HEK293 (cell line): Measurements from ENCODE around the gene CADPS.

Experiments
- CTCF ChIA-PET: fragments of 350-600 bp; formaldehyde crosslinking; extraction: SDS; loops from one replicate; lab custom pipeline; 2021; ENCODE audit warnings: antibody characterized with exemption; lab: Yijun Ruan, JAX
- POLR2A ChIA-PET: fragments of 300-600 bp; formaldehyde crosslinking; extraction: SDS; loops from one replicate; lab custom pipeline; 2020; ENCODE audit warnings: antibody characterized with exemption, inconsistent platforms; lab: Yijun Ruan, JAX
- H3K27ac ChIP-seq: fragments of 200-500 bp; sonication (Bioruptor generic); 2 replicates; pipeline ENCODE4 v1.5.1; 2014; ENCODE audit warnings: low read depth, low read length, control low read depth, inconsistent platforms; ENCODE audit errors: extremely low read depth
- H3K36me3 ChIP-seq, 2 experiments: fragments of 200-500 bp in 1 of 2; sonication (Bioruptor generic) in 1 of 2; 1 replicate in 1 of 2; 2 replicates in 1 of 2; pipeline ENCODE4 v1.5.1; 2014 to 2017; ENCODE audit warnings: inconsistent platforms in 2 of 2, low read length in 2 of 2; ENCODE audit not compliant: control insufficient read depth in 2 of 2, insufficient read depth in 1 of 2
- H3K4me1 ChIP-seq: fragments of 200-500 bp; sonication (Bioruptor generic); 2 replicates; pipeline ENCODE4 v1.5.1; 2014; ENCODE audit warnings: mild to moderate bottlenecking, low read length, inconsistent platforms; ENCODE audit not compliant: control insufficient read depth, insufficient read depth
- H3K4me3 ChIP-seq: 2 replicates; pipeline ENCODE4 v1.5.1; 2011; ENCODE audit warnings: low read depth, mild to moderate bottlenecking, control low read depth, low read length, moderate library complexity
- H3K9me3 ChIP-seq: fragments of 200-500 bp; sonication (Bioruptor generic); 2 replicates; pipeline ENCODE4 v1.5.1; 2014; ENCODE audit warnings: low read depth, low read length, inconsistent platforms; ENCODE audit not compliant: control insufficient read depth, insufficient read depth
- IKZF3 ChIP-seq: fragments of 450-650 bp; IDR thresholded peaks from 2 replicates; pipeline ENCODE4 v1.5.0; 2018; ENCODE audit warnings: missing biosample characterization, mild to moderate bottlenecking, missing genetic modification characterization, moderate library complexity
- SCRT1 ChIP-seq: fragments of 450-650 bp; formaldehyde crosslinking; IDR thresholded peaks from 2 replicates; pipeline ENCODE4 v1.5.1; 2016; ENCODE audit warnings: missing biosample characterization, missing genetic modification characterization, borderline replicate concordance
- SCRT2 ChIP-seq: fragments of 450-650 bp; formaldehyde crosslinking; IDR thresholded peaks from 2 replicates; pipeline ENCODE4 v1.5.1; 2016; ENCODE audit warnings: missing biosample characterization, missing genetic modification characterization
- ZNF114 ChIP-seq: fragments of 450-650 bp; formaldehyde crosslinking; IDR thresholded peaks from 2 replicates; pipeline ENCODE4 v1.5.0; 2017; ENCODE audit warnings: missing biosample characterization, missing genetic modification characterization
- ZNF175 ChIP-seq: fragments of 450-650 bp; formaldehyde crosslinking; IDR thresholded peaks from 2 replicates; pipeline ENCODE4 v1.5.1; 2016; ENCODE audit warnings: missing biosample characterization, missing genetic modification characterization
- ZNF221 ChIP-seq: fragments of 450-650 bp; formaldehyde crosslinking; IDR thresholded peaks from 2 replicates; pipeline ENCODE4 v1.5.1; 2017; ENCODE audit warnings: missing biosample characterization, missing genetic modification characterization, borderline replicate concordance
- ZNF24 ChIP-seq: fragments of 450-650 bp; formaldehyde crosslinking; IDR thresholded peaks from 2 replicates; pipeline ENCODE4 v1.5.1; 2016; ENCODE audit warnings: missing biosample characterization, missing genetic modification characterization
- ZNF404 ChIP-seq: fragments of 450-650 bp; formaldehyde crosslinking; IDR thresholded peaks from 2 replicates; pipeline ENCODE4 v1.5.1; 2017; ENCODE audit warnings: missing biosample characterization, missing genetic modification characterization
- ZNF529 ChIP-seq: fragments of 450-650 bp; formaldehyde crosslinking; IDR thresholded peaks from 2 replicates; pipeline ENCODE4 v1.5.1; 2017; ENCODE audit warnings: missing genetic modification characterization, missing biosample characterization; ENCODE audit not compliant: insufficient replicate concordance
- ZNF664 ChIP-seq: fragments of 450-650 bp; formaldehyde crosslinking; IDR thresholded peaks from 2 replicates; pipeline ENCODE4 v1.5.1; 2016; ENCODE audit warnings: missing biosample characterization, missing genetic modification characterization
- ZNF701 ChIP-seq: fragments of 450-650 bp; formaldehyde crosslinking; IDR thresholded peaks from 2 replicates; pipeline ENCODE4 v1.5.1; 2016; ENCODE audit warnings: missing biosample characterization, missing genetic modification characterization
- ZNF792 ChIP-seq: fragments of 450-650 bp; formaldehyde crosslinking; IDR thresholded peaks from 2 replicates; pipeline ENCODE4 v1.5.1; 2016; ENCODE audit warnings: missing biosample characterization, missing genetic modification characterization
- ZSCAN16 ChIP-seq: fragments of 450-650 bp; formaldehyde crosslinking; IDR thresholded peaks from 2 replicates; pipeline ENCODE4 v1.5.1; 2016; ENCODE audit warnings: missing biosample characterization, missing genetic modification characterization
- TF ChIP-seq, protein P1 (sequence below): fragments of 450-650 bp; formaldehyde crosslinking; IDR thresholded peaks from 2 replicates; pipeline ENCODE4 v1.5.1; 2016; ENCODE audit warnings: missing biosample characterization, missing genetic modification characterization
- TF ChIP-seq, protein P2 (sequence below): fragments of 450-650 bp; formaldehyde crosslinking; conservative IDR thresholded peaks from 2 replicates; pipeline ENCODE4 v1.5.1; 2016; ENCODE audit warnings: low read depth, missing biosample characterization, missing genetic modification characterization
- TF ChIP-seq, protein P3 (sequence below): fragments of 450-650 bp; formaldehyde crosslinking; IDR thresholded peaks from 2 replicates; pipeline ENCODE4 v1.5.1; 2016; ENCODE audit warnings: missing biosample characterization, missing genetic modification characterization

CADPS gene

DNA sequence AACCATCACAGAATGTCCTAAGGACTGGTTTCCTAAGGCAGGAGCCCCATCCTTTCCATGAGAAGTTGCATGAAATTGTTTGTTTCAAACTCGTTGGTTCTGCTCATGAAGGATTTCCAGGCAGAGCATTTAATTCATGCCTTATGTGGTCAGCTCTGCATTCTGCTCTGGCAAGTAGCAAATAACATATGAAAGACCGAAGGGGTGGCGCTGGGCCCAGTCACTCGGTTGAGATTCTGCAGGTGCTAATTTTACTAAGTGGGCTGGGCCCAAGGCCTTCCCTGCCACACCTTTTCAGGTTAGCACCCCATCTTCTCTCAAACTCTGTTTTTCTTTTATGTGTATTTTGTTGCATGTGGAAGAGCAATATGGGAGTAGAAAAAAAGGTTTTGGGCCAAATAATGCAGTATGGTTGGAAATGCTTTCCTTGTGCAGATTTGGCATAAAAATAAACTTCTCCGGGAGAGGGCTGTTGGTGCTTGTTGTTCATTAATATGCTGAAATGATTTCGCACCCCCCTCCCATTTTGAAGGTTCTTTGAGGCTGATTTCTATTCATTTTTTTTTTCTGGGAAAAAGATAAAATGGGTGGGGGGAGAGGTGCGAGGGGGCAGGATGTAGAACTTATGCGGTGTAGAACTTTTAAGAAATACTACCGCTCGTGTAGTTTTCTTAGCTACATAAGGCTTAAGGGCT is 318.9 kb downstream of the CADPS start:
- no peak overlapping the region for H3K4me3 ChIP-seq
- ChIA-PET CTCF (interaction anchor here (1.3 kb wide), 1 partner anchor 354 kb away, joined by 7 read pairs; no protein-coding TSS in a partner anchor), POLR2A (no interaction called here)
- H3K4me1 ChIP-seq: no peaks in the 10 kb centered on the region
- TF ChIP-seq ZNF221 (tag by site-specific recombination): no peak
- no peak for TF ChIP-seq ZSCAN16 (tag by site-specific recombination)
- no peak for TF ChIP-seq ZNF792 (tag by site-specific recombination)
- no peak for TF ChIP-seq ZNF404 (tag by site-specific recombination)
- H3K27ac ChIP-seq: no peak overlapping the region
- H3K36me3 ChIP-seq: no peaks in the 10 kb centered on the region
- no peaks in the 10 kb centered on the region for H3K9me3 ChIP-seq

DNA sequence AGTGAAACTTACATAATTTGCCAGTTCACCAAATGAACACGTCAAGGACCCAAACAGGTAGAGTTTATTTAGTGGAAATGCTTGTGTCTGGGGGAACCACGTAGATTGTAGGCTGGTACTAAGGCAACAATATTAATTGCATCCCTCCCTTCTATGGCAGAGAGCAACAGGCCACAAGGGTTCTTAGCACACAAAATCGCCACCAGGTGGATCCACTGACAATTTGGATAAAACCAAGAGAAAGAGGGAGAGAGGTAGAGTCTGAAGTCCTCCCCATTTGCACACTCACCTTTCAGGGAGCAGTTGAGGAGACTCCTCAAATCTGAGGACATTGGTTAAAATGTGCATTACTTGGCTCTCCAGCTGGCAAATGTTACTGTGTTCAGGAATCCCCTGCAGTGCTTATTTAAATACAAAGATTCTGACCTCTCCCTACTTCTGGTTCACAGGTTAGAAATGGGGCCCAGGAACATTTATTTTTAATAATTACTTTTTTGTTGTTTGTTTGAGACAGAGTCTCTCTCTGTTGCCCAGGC is 320.9 kb downstream of the CADPS start:
- Histone ChIP-seq H3K4me3 (no peak overlapping the region), H3K4me1 (no peaks in the 10 kb centered on the region), H3K36me3 (no peaks in the 10 kb centered on the region), H3K9me3 (no peaks in the 10 kb centered on the region), H3K27ac (no peak overlapping the region)
- TF ChIP-seq IKZF3 (tag by site-specific recombination) (no peak), ZNF529 (no peak), ZNF664 (no peak), ZNF24 (tag by site-specific recombination) (no peak), ZNF114 (tag by site-specific recombination) (no peak), SCRT1 (0 out of 2 replicates have a peak, but pooled peaks have one; percentile 41), SCRT2 (peak; percentile 63), ZNF701 (tag by site-specific recombination) (no peak), ZNF175 (no peak)
- TF ChIP-seq, protein P1, sequence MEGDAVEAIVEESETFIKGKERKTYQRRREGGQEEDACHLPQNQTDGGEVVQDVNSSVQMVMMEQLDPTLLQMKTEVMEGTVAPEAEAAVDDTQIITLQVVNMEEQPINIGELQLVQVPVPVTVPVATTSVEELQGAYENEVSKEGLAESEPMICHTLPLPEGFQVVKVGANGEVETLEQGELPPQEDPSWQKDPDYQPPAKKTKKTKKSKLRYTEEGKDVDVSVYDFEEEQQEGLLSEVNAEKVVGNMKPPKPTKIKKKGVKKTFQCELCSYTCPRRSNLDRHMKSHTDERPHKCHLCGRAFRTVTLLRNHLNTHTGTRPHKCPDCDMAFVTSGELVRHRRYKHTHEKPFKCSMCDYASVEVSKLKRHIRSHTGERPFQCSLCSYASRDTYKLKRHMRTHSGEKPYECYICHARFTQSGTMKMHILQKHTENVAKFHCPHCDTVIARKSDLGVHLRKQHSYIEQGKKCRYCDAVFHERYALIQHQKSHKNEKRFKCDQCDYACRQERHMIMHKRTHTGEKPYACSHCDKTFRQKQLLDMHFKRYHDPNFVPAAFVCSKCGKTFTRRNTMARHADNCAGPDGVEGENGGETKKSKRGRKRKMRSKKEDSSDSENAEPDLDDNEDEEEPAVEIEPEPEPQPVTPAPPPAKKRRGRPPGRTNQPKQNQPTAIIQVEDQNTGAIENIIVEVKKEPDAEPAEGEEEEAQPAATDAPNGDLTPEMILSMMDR (tag by site-specific recombination): 0 out of 2 replicates have a peak, but pooled peaks have one; percentile 18
- TF ChIP-seq, protein P2, sequence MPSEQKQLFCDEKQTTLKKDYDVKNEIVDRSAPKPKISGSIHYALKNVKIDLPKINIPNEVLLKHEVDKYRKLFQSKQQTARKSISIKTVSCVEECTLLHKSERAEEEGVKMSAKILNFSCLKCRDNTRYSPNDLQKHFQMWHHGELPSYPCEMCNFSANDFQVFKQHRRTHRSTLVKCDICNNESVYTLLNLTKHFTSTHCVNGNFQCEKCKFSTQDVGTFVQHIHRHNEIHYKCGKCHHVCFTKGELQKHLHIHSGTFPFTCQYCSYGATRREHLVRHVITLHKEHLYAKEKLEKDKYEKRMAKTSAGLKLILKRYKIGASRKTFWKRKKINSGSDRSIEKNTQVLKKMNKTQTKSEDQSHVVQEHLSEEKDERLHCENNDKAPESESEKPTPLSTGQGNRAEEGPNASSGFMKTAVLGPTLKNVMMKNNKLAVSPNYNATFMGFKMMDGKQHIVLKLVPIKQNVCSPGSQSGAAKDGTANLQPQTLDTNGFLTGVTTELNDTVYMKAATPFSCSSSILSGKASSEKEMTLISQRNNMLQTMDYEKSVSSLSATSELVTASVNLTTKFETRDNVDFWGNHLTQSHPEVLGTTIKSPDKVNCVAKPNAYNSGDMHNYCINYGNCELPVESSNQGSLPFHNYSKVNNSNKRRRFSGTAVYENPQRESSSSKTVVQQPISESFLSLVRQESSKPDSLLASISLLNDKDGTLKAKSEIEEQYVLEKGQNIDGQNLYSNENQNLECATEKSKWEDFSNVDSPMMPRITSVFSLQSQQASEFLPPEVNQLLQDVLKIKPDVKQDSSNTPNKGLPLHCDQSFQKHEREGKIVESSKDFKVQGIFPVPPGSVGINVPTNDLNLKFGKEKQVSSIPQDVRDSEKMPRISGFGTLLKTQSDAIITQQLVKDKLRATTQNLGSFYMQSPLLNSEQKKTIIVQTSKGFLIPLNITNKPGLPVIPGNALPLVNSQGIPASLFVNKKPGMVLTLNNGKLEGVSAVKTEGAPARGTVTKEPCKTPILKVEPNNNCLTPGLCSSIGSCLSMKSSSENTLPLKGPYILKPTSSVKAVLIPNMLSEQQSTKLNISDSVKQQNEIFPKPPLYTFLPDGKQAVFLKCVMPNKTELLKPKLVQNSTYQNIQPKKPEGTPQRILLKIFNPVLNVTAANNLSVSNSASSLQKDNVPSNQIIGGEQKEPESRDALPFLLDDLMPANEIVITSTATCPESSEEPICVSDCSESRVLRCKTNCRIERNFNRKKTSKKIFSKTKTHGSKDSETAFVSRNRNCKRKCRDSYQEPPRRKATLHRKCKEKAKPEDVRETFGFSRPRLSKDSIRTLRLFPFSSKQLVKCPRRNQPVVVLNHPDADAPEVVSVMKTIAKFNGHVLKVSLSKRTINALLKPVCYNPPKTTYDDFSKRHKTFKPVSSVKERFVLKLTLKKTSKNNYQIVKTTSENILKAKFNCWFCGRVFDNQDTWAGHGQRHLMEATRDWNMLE (tag by site-specific recombination): no peak
- TF ChIP-seq, protein P3, sequence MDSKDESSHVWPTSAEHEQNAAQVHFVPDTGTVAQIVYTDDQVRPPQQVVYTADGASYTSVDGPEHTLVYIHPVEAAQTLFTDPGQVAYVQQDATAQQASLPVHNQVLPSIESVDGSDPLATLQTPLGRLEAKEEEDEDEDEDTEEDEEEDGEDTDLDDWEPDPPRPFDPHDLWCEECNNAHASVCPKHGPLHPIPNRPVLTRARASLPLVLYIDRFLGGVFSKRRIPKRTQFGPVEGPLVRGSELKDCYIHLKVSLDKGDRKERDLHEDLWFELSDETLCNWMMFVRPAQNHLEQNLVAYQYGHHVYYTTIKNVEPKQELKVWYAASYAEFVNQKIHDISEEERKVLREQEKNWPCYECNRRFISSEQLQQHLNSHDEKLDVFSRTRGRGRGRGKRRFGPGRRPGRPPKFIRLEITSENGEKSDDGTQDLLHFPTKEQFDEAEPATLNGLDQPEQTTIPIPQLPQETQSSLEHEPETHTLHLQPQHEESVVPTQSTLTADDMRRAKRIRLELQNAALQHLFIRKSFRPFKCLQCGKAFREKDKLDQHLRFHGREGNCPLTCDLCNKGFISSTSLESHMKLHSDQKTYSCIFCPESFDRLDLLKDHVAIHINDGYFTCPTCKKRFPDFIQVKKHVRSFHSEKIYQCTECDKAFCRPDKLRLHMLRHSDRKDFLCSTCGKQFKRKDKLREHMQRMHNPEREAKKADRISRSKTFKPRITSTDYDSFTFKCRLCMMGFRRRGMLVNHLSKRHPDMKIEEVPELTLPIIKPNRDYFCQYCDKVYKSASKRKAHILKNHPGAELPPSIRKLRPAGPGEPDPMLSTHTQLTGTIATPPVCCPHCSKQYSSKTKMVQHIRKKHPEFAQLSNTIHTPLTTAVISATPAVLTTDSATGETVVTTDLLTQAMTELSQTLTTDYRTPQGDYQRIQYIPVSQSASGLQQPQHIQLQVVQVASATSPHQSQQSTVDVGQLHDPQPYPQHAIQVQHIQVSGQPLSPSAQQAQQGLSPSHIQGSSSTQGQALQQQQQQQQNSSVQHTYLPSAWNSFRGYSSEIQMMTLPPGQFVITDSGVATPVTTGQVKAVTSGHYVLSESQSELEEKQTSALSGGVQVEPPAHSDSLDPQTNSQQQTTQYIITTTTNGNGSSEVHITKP: peak; percentile 76
- POLR2A ChIA-PET: no interaction called here
- CTCF ChIA-PET: interaction anchor here (0.8 to 1.2 kb wide), 2 partner anchors 21 to 222 kb away, joined by 3 to 5 read pairs; no protein-coding TSS in a partner anchor
